ENCODE data around the gene PRKCE. TPM values are rescaled to one million over a fixed set of nuclear protein-coding genes. Genes with fewer than 3 reads are reported as not detected.

Gene PRKCE
- total RNA-seq, 1 experiment from 2014 or later = 17.7 TPM

- no TSS peak for BruUV-seq (replicated peaks)
- H3K36me3 Mint-ChIP-seq (ENCODE audit: insufficient read depth, unreplicated experiment) = no peaks in the 10 kb centered on the region
- H3K4me3 Mint-ChIP-seq (ENCODE audit: low read depth, unreplicated experiment) = no peak overlapping the region
- intact Hi-C loops (cut with micrococcal nuclease; ENCODE audit: unreplicated experiment) = no loop called here
- H3K27ac Mint-ChIP-seq (ENCODE audit: unreplicated experiment) = no peak overlapping the region
- CTCF ChIA-PET = no interaction called here
- H3K9me3 Mint-ChIP-seq (ENCODE audit: low read depth, unreplicated experiment) = no peaks in the 10 kb centered on the region
- no peaks in the 10 kb centered on the region for H3K27me3 Mint-ChIP-seq (ENCODE audit: unreplicated experiment)
- DNase-seq = no peak
- H3K4me1 Mint-ChIP-seq (ENCODE audit: low read depth, unreplicated experiment) = no peaks in the 10 kb centered on the region
- no peak for TF ChIP-seq CTCF (IDR thresholded peaks at IDR 0.05; ENCODE audit: unreplicated experiment)
Observed at GRCh38 chr2:45901468-45902032, 250.1 kb downstream of the PRKCE start.

- H3K4me3 Mint-ChIP-seq (ENCODE audit: low read depth, unreplicated experiment) = no peak overlapping the region
- no peaks in the 10 kb centered on the region for H3K4me1 Mint-ChIP-seq (ENCODE audit: low read depth, unreplicated experiment)
- H3K27me3 Mint-ChIP-seq (ENCODE audit: unreplicated experiment) = no peaks in the 10 kb centered on the region
- H3K36me3 Mint-ChIP-seq (ENCODE audit: insufficient read depth, unreplicated experiment) = no peaks in the 10 kb centered on the region
- intact Hi-C loops (cut with micrococcal nuclease; ENCODE audit: unreplicated experiment) = no loop called here
- H3K27ac Mint-ChIP-seq (ENCODE audit: unreplicated experiment) = no peak overlapping the region
- CTCF ChIA-PET = no interaction called here
- H3K9me3 Mint-ChIP-seq (ENCODE audit: low read depth, unreplicated experiment) = no peaks in the 10 kb centered on the region
- no peak for DNase-seq
- BruUV-seq (replicated peaks) = no TSS peak
- TF ChIP-seq CTCF (IDR thresholded peaks at IDR 0.05; ENCODE audit: unreplicated experiment) = no peak
Observed at GRCh38 chr2:45902380-45902779, 250.9 kb downstream of the PRKCE start.

- Mint-ChIP-seq H3K4me3 (ENCODE audit: low read depth, unreplicated experiment) (no peak overlapping the region), H3K36me3 (ENCODE audit: insufficient read depth, unreplicated experiment) (no peaks in the 10 kb centered on the region), H3K27me3 (ENCODE audit: unreplicated experiment) (no peaks in the 10 kb centered on the region), H3K4me1 (ENCODE audit: low read depth, unreplicated experiment) (no peaks in the 10 kb centered on the region), H3K9me3 (ENCODE audit: low read depth, unreplicated experiment) (no peaks in the 10 kb centered on the region), H3K27ac (ENCODE audit: unreplicated experiment) (no peak overlapping the region)
- TF ChIP-seq CTCF (IDR thresholded peaks at IDR 0.05; ENCODE audit: unreplicated experiment) = no peak
- BruUV-seq (replicated peaks) = no TSS peak
- CTCF ChIA-PET = no interaction called here
- DNase-seq = no peak
- intact Hi-C loops (cut with micrococcal nuclease; ENCODE audit: unreplicated experiment) = no loop called here
Observed at GRCh38 chr2:45902781-45903375, 251.4 kb downstream of the PRKCE start.

- Mint-ChIP-seq H3K36me3 (ENCODE audit: insufficient read depth, unreplicated experiment) (no peaks in the 10 kb centered on the region), H3K4me3 (ENCODE audit: low read depth, unreplicated experiment) (no peak overlapping the region), H3K27me3 (ENCODE audit: unreplicated experiment) (no peaks in the 10 kb centered on the region), H3K9me3 (ENCODE audit: low read depth, unreplicated experiment) (no peaks in the 10 kb centered on the region), H3K27ac (ENCODE audit: unreplicated experiment) (no peak overlapping the region), H3K4me1 (ENCODE audit: low read depth, unreplicated experiment) (peaks cover 5% of the 10 kb centered on the region)
- intact Hi-C loops (cut with micrococcal nuclease; ENCODE audit: unreplicated experiment) = no loop called here
- BruUV-seq (replicated peaks) = no TSS peak
- CTCF ChIA-PET = no interaction called here
- TF ChIP-seq CTCF (IDR thresholded peaks at IDR 0.05; ENCODE audit: unreplicated experiment) = no peak
- no peak for DNase-seq
Observed at GRCh38 chr2:45904267-45904945, 252.9 kb downstream of the PRKCE start.

Measured in Calu3 (cell line).